Activated T-cell treated with anti-CD3 and anti-CD28 coated beads, Interleukin-2, amount 50 U/mL, for 24 hours (primary cell): ENCODE results near the gene DPP3.
A peak's percentile ranks its signal among the peaks of the same experiment; 100 is the strongest.
"Not testable (repeated sequence)": the region's sequence is repeated elsewhere in the genome, so short reads cannot be mapped to it uniquely, and the experiment has no call there.

Experiments used
- DNase-seq: peaks from one replicate; pipeline ENCODE4 v3.0.0-alpha.2; 2020
- H3K27ac Mint-ChIP-seq: 2 replicates; pipeline ENCODE4 v1.8.0; 2020; ENCODE audit warnings: mild to moderate bottlenecking, mixed read lengths
- H3K27me3 Mint-ChIP-seq: 2 replicates; pipeline ENCODE4 v1.8.0; 2020; ENCODE audit warnings: mixed read lengths
- H3K36me3 Mint-ChIP-seq: 2 replicates; pipeline ENCODE4 v1.8.0; 2020; ENCODE audit warnings: low read depth, mixed read lengths
- H3K4me1 Mint-ChIP-seq: 2 replicates; pipeline ENCODE4 v1.8.0; 2020; ENCODE audit warnings: low read depth, mixed read lengths
- H3K4me3 Mint-ChIP-seq: 2 replicates; pipeline ENCODE4 v1.8.0; 2020; ENCODE audit warnings: mild to moderate bottlenecking, moderate library complexity, mixed read lengths
- H3K9me3 Mint-ChIP-seq: 2 replicates; pipeline ENCODE4 v1.8.0; 2020; ENCODE audit warnings: mixed read lengths

Gene DPP3

DNA sequence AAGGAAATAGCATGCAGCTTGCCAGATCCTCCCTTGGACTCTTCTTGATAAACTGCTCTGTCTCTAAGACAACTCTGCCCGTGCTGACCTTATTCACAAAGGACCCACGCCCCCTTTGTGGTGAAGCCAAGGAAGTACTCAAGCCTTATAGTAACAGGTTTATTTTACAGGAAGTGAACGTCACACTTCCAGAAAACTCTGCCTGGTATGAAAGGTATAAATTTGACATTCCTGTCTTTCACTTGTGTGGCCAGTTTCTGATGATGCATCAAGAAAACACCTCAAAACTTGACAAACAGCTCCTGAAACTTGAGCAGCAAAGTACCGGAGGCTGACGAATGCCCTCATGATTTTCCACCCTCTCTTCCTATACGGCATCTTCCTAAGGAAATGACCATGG, 26.0 kb upstream of the DPP3 start:
- Mint-ChIP-seq H3K4me1 (peaks cover 25% of the 10 kb centered on the region), H3K4me3 (no peak overlapping the region), H3K9me3 (no peaks in the 10 kb centered on the region), H3K27me3 (no peaks in the 10 kb centered on the region), H3K27ac (no peak overlapping the region), H3K36me3 (no peaks in the 10 kb centered on the region)
- no peak for DNase-seq

DNA sequence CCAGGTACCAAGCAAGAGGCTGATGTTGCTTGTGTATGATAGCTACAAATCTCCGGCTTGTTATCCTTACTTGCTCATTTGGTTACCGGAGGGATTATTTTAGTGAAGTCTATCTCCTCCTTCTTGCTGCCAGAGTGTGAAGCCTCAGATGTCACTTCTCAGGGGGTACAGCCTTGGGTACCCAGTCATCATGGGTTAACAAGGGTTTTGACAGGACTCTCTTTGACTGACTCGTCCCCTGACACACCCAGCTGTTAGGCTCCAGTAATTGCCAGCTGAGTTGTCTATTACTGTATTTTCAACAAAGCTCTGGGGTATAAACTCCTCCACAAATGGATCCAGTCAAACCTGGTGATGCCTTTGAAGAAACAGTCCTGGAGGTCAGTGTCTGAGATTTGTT, 25.4 kb upstream of the DPP3 start:
- Mint-ChIP-seq H3K27ac (no peak overlapping the region), H3K4me3 (no peak overlapping the region), H3K4me1 (peaks cover 29% of the 10 kb centered on the region)

DNA sequence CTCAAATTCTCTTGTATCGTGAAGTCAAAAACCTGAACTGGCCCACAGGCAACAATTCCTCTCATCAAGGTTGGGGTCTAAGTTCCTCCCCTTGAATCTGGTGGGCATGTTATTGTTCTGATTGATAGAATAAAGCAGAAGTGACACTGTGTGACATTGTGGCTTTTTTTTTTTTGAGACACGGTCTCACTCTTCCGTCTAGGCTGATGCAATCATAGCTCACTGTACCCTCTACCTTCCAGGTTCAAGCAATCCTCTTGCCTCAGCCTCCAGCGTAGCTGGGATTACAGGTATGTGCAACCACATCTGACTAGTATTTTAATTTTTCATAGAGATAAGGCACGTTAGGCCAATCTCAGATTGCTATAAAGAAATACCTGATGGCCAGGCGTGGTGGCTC, 22.4 kb upstream of the DPP3 start:
- Mint-ChIP-seq H3K36me3 (no peaks in the 10 kb centered on the region), H3K27ac (no peak overlapping the region), H3K4me1 (peaks cover 34% of the 10 kb centered on the region), H3K9me3 (no peaks in the 10 kb centered on the region), H3K27me3 (no peaks in the 10 kb centered on the region), H3K4me3 (no peak overlapping the region)
- no peak for DNase-seq

More for the DNA sequence above, 25.4 kb upstream of the DPP3 start:
- Mint-ChIP-seq H3K27me3 (no peaks in the 10 kb centered on the region), H3K9me3 (no peaks in the 10 kb centered on the region), H3K36me3 (no peaks in the 10 kb centered on the region)
- no peak for DNase-seq

DNA sequence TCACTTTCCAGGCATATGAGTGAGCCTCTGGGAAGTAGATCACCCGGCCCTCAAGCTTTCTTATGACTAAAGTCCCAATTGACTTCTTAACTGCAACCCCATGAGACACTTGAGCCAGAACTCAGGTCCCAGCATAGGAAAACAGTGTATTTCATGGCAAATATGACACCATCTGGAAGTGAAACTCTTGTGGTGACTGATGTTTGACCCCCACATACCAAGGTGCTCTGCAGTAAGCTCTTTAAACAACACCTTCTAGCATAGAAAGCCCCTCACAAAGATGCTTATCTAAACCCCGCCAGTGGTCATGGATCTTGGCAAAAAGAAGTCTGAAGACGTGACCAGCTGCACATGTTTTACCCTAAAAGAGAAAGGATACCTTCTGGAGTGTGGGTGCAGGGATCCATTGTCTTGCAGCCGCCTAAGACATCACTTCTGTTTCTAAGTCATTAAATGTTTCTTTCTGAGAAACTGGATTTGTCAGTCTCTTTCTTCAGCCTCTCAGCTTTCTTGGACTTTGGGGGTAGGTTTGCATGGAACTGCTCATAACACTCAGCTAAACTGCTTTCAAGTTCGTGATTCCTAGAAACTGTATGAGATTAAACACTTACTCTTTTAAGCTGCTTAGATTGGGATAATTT, 21.0 kb upstream of the DPP3 start:
- Mint-ChIP-seq H3K9me3 (no peaks in the 10 kb centered on the region), H3K4me3 (no peak overlapping the region), H3K36me3 (no peaks in the 10 kb centered on the region), H3K4me1 (peaks cover 33% of the 10 kb centered on the region), H3K27me3 (no peaks in the 10 kb centered on the region), H3K27ac (peak overlapping the region; percentile 31)
- no peak for DNase-seq

DNA sequence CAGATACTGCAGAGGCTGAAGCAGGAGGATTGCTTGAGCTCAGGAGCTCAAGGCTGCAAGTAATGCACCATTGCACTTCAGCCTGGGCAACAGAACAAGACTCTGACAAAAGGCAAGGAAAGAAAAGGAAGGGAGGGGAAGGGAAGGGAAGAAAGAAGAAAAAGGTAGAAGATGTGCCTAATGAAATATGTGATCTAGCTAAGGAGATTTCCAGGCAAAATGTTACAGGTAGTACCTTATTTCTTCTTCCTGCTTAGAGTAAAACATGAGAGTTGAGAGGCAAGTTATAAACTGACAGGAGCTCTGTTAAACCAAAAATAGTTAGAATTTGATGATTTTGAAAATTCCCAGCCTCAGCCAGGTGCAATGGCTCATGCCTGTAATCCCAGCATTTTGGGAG, 18.2 kb upstream of the DPP3 start:
- Mint-ChIP-seq H3K27me3 (no peaks in the 10 kb centered on the region), H3K9me3 (no peaks in the 10 kb centered on the region), H3K36me3 (no peaks in the 10 kb centered on the region), H3K4me3 (no peak overlapping the region), H3K4me1 (peaks cover 33% of the 10 kb centered on the region), H3K27ac (no peak overlapping the region)
- DNase-seq: no peak

DNA sequence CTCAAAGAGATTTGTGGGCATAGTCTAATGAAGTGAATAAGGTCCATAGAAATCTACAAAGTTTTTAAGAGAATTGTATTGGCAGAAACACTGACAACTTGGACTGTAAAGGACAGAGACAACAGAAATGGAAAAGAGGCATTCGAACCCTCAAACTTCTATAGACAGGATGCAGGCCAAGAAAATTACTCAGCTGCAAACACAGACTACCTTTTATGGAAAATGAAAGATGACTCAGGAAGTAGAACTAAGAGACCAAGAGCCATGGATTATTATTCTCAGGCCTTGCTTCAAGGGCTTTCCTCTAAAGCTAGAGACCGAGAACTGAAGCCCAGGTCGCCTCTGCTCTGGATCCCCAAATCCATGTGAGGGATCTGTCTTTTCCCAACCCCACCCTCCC, 17.3 kb upstream of the DPP3 start:
- Mint-ChIP-seq H3K4me1 (peaks cover 40% of the 10 kb centered on the region), H3K27ac (peak overlapping the region; percentile 59), H3K4me3 (no peak overlapping the region), H3K36me3 (no peaks in the 10 kb centered on the region), H3K27me3 (no peaks in the 10 kb centered on the region), H3K9me3 (no peaks in the 10 kb centered on the region)
- no peak for DNase-seq

DNA sequence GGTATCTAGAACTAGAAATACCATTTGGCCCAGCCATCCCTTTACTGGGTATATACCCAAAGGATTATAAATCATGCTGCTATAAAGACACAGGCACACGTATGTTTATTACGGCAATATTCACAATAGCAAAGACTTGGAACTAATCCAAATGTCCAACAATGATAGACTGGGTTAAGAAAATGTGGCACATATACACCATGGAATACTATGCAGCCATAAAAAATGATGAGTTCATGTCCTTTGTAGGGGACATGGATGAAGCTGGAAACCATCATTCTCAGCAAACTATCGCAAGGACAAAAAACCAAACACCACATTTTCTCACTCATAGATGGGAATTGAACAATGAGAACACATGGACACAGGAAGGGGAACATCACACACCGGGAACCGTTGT, 16.1 kb upstream of the DPP3 start:
- not testable (repeated sequence) for DNase-seq, H3K36me3 Mint-ChIP-seq, H3K9me3 Mint-ChIP-seq, H3K27me3 Mint-ChIP-seq, H3K4me3 Mint-ChIP-seq, H3K27ac Mint-ChIP-seq
- peaks cover 39% of the 10 kb centered on the region for H3K4me1 Mint-ChIP-seq

DNA sequence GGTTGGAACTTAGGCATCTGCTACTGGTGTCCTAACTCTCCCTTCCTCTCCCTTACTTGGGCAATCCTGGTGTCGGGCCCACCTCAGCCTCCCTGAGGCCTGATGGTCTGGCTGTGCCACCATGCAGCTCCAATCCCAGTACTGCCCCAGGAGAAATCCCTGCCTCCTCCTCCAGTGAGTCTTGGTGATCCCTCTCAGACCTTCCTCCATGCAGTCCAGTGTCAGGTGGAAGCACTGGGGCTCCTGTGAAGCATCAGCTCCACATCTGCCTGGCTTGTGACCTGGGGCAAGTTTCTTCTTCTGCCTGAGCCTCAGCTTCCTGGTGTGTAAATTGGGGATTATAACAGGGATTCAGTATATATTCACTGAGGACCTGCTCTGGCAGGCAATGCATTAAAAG, 15.3 kb upstream of the DPP3 start:
- H3K27ac Mint-ChIP-seq: no peak overlapping the region
- no peak for DNase-seq
- H3K4me3 Mint-ChIP-seq: no peak overlapping the region
- no peaks in the 10 kb centered on the region for H3K9me3 Mint-ChIP-seq
- peaks cover 33% of the 10 kb centered on the region for H3K4me1 Mint-ChIP-seq
- H3K36me3 Mint-ChIP-seq: no peaks in the 10 kb centered on the region
- H3K27me3 Mint-ChIP-seq: no peaks in the 10 kb centered on the region

DNA sequence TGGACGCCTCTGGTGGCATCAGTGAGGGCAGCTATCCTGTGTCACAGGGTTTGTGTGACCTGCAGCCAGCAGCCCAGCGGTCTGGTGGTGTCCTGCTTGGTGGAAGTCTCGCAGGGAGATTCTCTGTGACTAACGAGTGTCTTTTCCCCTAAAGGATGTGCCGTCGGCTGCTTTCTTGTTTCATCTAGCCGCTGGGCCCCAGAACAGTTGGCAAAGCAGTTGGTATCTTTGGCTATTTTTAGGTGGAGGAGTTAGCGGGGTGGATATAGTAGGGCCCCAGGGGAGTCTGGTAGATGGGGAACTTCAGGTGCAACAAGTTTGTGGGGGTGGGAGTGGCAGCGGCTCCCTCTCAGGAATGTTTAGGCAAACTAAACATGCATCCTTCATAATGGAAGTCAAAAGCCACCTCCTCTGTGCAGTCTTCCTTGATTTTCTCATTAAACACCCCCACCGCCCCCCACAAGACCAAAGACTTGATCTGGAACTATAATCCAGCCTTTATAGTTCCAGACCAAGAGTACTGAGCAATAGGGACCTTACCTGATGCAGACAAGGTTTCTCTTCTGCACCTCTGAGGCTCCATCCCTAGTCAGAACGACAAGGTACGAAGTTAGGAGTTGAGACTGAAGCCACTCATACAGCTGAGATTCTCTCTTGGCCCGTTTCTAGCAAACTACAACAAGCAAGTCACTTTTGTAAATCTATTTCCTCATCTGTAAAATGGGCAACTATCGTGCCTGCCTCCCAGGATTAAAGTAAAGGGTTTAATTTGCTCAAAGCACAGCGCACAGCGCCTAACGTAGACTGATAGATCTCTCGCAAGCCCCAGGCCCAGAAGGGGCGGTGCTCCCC, 14.6 kb upstream of the DPP3 start:
- H3K36me3 Mint-ChIP-seq: peaks cover 4% of the 10 kb centered on the region
- H3K27me3 Mint-ChIP-seq: no peaks in the 10 kb centered on the region
- no peak for DNase-seq
- H3K9me3 Mint-ChIP-seq: no peaks in the 10 kb centered on the region
- H3K27ac Mint-ChIP-seq: peak overlapping the region; percentile 47
- peak overlapping the region; percentile 79 for H3K4me3 Mint-ChIP-seq
- H3K4me1 Mint-ChIP-seq: peaks cover 38% of the 10 kb centered on the region

DNA sequence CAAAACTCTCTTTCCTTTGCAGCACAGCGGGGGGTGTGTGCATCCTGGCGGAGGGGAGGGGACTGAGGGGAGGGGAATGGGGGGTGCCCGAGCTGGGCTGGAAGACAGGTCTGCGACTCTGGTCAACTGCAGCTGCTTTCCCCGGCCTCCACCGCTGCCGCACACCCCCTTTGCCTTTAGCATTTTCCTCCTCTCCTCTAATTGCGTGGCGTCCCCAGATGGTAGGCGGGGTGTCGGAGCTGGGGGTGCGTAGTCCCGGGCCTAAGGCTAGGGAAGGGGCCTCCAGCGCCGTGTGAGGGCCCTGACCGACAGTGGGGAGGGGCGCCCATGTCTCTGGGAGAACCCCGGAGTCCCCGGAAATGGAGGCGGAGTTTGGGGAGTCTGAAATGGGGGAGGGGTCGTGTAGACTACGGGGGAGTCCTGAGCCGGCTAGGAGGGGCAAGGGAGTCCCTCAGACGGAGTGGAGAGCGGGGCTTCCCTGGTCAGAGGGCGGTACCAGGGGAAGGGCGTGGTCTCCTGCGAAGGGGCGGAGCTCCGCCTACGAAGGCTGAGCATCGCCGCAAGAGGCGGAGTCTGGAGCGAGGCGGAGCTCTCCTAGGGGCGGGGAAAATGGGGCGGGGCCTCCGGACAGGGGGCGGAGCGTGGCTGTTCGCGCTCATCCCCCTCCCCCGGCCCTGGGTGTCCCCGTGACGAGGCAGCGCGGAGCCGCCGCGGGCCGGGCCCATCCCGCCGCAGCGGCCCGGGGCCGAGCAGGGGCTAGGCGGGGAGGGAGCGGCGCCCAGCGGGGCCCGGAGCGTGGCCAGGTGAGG, 13.8 kb upstream of the DPP3 start, which contains the start of gene PELI3:
Gene PELI3 (plus strand): TSS at position 681 of the 809 bp plus-strand sequence. CDS start 1,224 bp downstream, outside the sequence.
- H3K4me3 Mint-ChIP-seq: peak within 1 kb of the TSS; percentile 82
- H3K36me3 Mint-ChIP-seq: peaks cover 7% of the 10 kb centered on the region
- no peaks in the 10 kb centered on the region for H3K9me3 Mint-ChIP-seq
- H3K27ac Mint-ChIP-seq: peak within 1 kb of the TSS; percentile 84
- H3K27me3 Mint-ChIP-seq: no peaks in the 10 kb centered on the region
- peaks cover 40% of the 10 kb centered on the region for H3K4me1 Mint-ChIP-seq
- DNase-seq: peak; percentile 98

DNA sequence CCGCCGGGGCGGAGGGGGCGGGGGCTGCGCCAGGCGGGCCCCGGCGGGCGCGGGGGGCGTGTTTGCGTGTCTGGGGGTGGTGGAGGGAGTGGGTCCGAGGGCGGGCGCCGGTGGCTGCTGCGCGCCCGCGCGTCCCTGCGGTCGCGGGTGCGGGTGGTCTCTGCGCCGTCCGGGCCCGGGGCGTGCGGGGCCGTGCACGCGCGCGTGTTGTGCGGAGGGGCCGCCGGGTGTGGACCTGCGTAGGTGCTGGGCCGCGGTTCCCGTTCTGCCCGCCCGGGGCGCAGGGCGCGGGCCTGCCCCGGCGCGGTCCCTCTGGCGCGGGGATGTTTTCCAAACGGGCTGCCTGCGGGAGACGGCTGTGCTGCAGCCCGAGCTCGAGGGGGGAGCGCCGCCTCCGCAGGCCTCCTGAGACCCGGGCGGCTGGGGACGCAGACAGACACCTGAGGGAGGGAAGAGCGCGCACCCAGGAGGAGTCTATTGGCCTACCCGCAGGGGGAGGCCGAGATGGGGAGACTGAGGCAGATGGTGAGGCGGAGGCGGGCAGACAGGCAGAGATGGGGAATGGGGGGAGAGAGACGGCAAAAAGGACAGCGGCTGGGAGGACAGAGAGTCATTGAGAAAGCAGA, 13.1 kb upstream of the DPP3 start:
- peaks cover 40% of the 10 kb centered on the region for H3K4me1 Mint-ChIP-seq
- H3K27me3 Mint-ChIP-seq: no peaks in the 10 kb centered on the region
- peak overlapping the region; percentile 80 for H3K27ac Mint-ChIP-seq
- peaks cover 9% of the 10 kb centered on the region for H3K36me3 Mint-ChIP-seq
- peak overlapping the region; percentile 82 for H3K4me3 Mint-ChIP-seq
- no peak for DNase-seq
- H3K9me3 Mint-ChIP-seq: no peaks in the 10 kb centered on the region

DNA sequence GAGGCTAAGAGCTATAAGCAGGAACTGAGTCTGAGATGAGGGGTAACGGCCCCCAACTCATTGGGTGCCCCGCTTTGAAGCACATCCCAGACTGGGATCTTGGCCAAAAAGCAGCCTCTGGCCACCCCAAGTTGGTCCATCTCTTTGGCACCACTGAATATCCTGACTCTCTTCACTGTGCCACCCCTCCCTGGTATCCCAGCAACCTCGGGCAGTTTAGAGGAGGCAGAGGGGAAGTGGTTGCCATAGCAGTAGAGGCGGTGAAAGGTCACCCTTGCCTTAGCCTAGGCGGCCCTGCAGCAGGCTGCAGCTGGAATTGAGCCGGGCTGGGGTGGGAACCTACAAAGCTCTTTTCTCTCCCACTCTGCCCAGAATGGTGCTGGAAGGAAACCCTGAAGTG, 12.5 kb upstream of the DPP3 start:
- peak overlapping the region; percentile 82 for H3K4me3 Mint-ChIP-seq
- peak overlapping the region; percentile 80 for H3K27ac Mint-ChIP-seq
- H3K4me1 Mint-ChIP-seq: peaks cover 36% of the 10 kb centered on the region
- no peaks in the 10 kb centered on the region for H3K27me3 Mint-ChIP-seq
- no peaks in the 10 kb centered on the region for H3K9me3 Mint-ChIP-seq
- H3K36me3 Mint-ChIP-seq: peaks cover 15% of the 10 kb centered on the region
- DNase-seq: no peak

DNA sequence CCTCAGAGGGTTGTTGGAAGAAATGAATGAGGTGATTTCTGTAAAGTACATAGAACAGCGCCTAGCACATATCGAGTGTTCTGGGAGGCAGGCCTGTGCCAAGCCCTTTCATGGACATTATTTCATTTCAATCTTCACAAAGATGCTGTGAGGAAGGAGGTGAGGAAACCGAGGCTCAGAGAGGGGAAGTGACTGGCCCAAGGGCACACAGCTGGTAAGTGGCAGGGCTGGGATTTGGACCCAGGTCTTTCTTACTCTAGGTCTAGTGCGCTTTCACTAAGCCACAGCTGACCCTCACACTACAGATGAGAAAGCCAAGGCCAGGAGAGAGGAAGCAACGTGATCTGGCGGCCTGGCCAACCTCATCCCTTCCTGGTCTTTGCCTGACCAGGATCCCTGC, 11.5 kb upstream of the DPP3 start:
- no peak overlapping the region for H3K4me3 Mint-ChIP-seq
- H3K27ac Mint-ChIP-seq: no peak overlapping the region
- peaks cover 30% of the 10 kb centered on the region for H3K4me1 Mint-ChIP-seq
- DNase-seq: no peak
- H3K36me3 Mint-ChIP-seq: peaks cover 23% of the 10 kb centered on the region
- no peaks in the 10 kb centered on the region for H3K9me3 Mint-ChIP-seq
- H3K27me3 Mint-ChIP-seq: no peaks in the 10 kb centered on the region

DNA sequence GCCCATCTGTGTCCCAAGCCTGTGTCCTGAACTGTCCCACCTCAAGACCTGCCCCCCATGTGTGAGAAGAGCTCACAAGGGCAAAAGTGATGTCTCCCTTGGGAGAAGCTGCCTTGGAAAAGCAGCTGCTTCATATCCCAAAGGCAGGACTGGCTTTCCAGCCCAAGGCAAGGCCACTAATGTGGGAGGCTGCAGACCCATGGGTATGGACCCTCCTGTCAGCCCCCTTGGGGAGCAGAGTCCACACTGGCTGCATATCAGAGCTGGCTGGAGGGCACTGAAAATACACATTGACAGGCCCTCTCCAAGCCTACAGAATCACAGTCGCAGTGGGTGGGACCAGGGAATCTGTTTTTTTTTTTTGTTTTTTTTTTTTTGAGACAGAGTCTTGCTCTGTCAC, 10.8 kb upstream of the DPP3 start:
- Mint-ChIP-seq H3K27me3 (no peaks in the 10 kb centered on the region), H3K4me3 (no peak overlapping the region), H3K9me3 (no peaks in the 10 kb centered on the region), H3K36me3 (peaks cover 30% of the 10 kb centered on the region), H3K27ac (no peak overlapping the region), H3K4me1 (peaks cover 30% of the 10 kb centered on the region)
- no peak for DNase-seq
